Mesendoderm (in vitro differentiated cells): Measurements from ENCODE around the gene PKD1.
"Not testable (repeated sequence)": the region's sequence is repeated elsewhere in the genome, so short reads cannot be mapped to it uniquely, and the experiment has no call there.

Experiments used
- DNase-seq: peaks from one replicate; pipeline ENCODE4 v3.0.0; 2013
- H2AK5ac ChIP-seq: 2 replicates; pipeline ENCODE4 v1.6.1; 2013; ENCODE audit warnings: low read length, inconsistent platforms
- H2BK120ac ChIP-seq: 2 replicates; pipeline ENCODE4 v1.6.1; 2013; ENCODE audit warnings: low read depth, mild to moderate bottlenecking, low read length, moderate library complexity, mixed read lengths
- H2BK15ac ChIP-seq: replicated peaks from 2 replicates; pipeline ENCODE4 v1.6.1; 2013; ENCODE audit warnings: low read depth, mild to moderate bottlenecking, moderate library complexity
- H2BK5ac ChIP-seq: 2 replicates; pipeline ENCODE4 v1.6.1; 2013; ENCODE audit warnings: low read length, inconsistent platforms
- H3K18ac ChIP-seq: 2 replicates; pipeline ENCODE4 v1.6.1; 2013; ENCODE audit warnings: mild to moderate bottlenecking, low read length, mixed read lengths
- H3K23ac ChIP-seq: one replicate; pipeline ENCODE4 v1.6.1; 2013; ENCODE audit warnings: low read length
- H3K27ac ChIP-seq: 2 replicates; pipeline ENCODE4 v1.5.1; 2013; ENCODE audit warnings: low read depth, mild to moderate bottlenecking, inconsistent platforms, low read length, moderate library complexity
- H3K27me3 ChIP-seq: 2 replicates; pipeline ENCODE4 v1.6.1; 2013; ENCODE audit warnings: low read length, control low read depth, mild to moderate bottlenecking, inconsistent platforms; ENCODE audit not compliant: insufficient read depth, poor library complexity
- H3K36me3 ChIP-seq: 2 replicates; pipeline ENCODE4 v1.6.1; 2013; ENCODE audit warnings: low read length, inconsistent platforms; ENCODE audit not compliant: control insufficient read depth, insufficient read depth
- H3K4ac ChIP-seq: one replicate; pipeline ENCODE4 v1.6.1; 2013; ENCODE audit warnings: low read depth, mild to moderate bottlenecking, low read length, moderate library complexity
- H3K4me1 ChIP-seq: 2 replicates; pipeline ENCODE4 v1.6.1; 2013; ENCODE audit warnings: low read depth, low read length, inconsistent platforms; ENCODE audit not compliant: control insufficient read depth
- H3K4me2 ChIP-seq: 2 replicates; pipeline ENCODE4 v1.6.1; 2013; ENCODE audit warnings: low read length
- H3K4me3 ChIP-seq: 2 replicates; pipeline ENCODE4 v1.5.1; 2013; ENCODE audit warnings: mild to moderate bottlenecking, low read length
- H3K56ac ChIP-seq: one replicate; pipeline ENCODE4 v1.6.1; 2013; ENCODE audit warnings: low read length
- H3K79me1 ChIP-seq: 2 replicates; pipeline ENCODE4 v1.6.1; 2013; ENCODE audit warnings: low read length, inconsistent platforms
- H3K79me2 ChIP-seq: 2 replicates; pipeline ENCODE4 v1.6.1; 2013; ENCODE audit warnings: mild to moderate bottlenecking, low read length; ENCODE audit not compliant: control insufficient read depth, insufficient read depth
- H3K9ac ChIP-seq: 2 replicates; pipeline ENCODE4 v1.6.1; 2013; ENCODE audit warnings: low read length, inconsistent platforms
- H4K5ac ChIP-seq: one replicate; pipeline ENCODE4 v1.6.1; 2013; ENCODE audit warnings: low read length
- H4K8ac ChIP-seq: one replicate; pipeline ENCODE4 v1.6.1; 2013; ENCODE audit warnings: low read depth, mild to moderate bottlenecking, control low read depth, low read length, moderate library complexity
- WGBS: extraction: QIAGEN DNeasy Blood & Tissue Kit; methylation state at CpG from one replicate; pipeline ENCODE4 v1.1.7; 2013; ENCODE audit warnings: low lambda C conversion rate, missing lambda C conversion rate; ENCODE audit not compliant: insufficient coverage; ENCODE audit errors: extremely low coverage; 5-methylcytosine and 5-hydroxymethylcytosine counted together

The PKD1 gene

GRCh38 chr16:2135071-2135470 lies 627 bp downstream of the PKD1 start:
- not testable (repeated sequence) for H3K4me3 ChIP-seq

DNA sequence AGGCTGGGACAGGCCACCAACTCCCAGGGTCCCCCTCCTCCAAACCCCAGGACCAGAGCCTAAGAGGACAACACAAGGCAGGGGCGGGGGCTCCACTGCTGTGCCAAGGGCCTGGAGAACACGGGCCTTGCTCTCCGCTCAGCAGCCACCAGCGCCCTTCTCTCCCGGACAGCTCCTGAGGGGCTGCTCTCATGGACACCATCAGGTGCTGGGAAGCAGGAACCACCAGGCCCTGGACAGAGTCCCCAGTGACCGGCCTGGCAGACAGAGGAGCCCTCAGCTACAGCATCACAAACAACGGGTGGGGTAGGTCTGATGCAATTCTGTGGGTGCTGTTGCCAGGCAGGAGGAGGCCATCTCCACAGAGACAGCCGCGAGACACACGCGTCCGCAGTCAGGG lies 1.9 kb downstream of the PKD1 start:
- H3K4me3 ChIP-seq, H3K23ac ChIP-seq, DNase-seq: not testable (repeated sequence)

More at GRCh38 chr16:2135071-2135470, 627 bp downstream of the PKD1 start:
- H4K8ac ChIP-seq, H3K27me3 ChIP-seq, H2BK5ac ChIP-seq, DNase-seq, H3K4me1 ChIP-seq, H3K23ac ChIP-seq, H3K79me2 ChIP-seq, H3K4me2 ChIP-seq, H3K18ac ChIP-seq, H3K27ac ChIP-seq, H2AK5ac ChIP-seq, H3K79me1 ChIP-seq, H4K5ac ChIP-seq, H3K4ac ChIP-seq, H2BK15ac ChIP-seq, H3K36me3 ChIP-seq, H2BK120ac ChIP-seq: not testable (repeated sequence)
- WGBS, result no CpG with 5 or more reads among the region's 42 CpGs
- Histone ChIP-seq H3K9ac (peak overlapping the region; percentile 42), H3K56ac (peak overlapping the region; percentile 34)

GRCh38 chr16:2129890-2130447 lies 5.7 kb downstream of the PKD1 start:
- not testable (repeated sequence) for H2BK5ac ChIP-seq, H3K27ac ChIP-seq, H2BK120ac ChIP-seq, H3K36me3 ChIP-seq, H3K18ac ChIP-seq, DNase-seq, H3K4ac ChIP-seq, H3K79me2 ChIP-seq, H3K23ac ChIP-seq, H4K8ac ChIP-seq, H3K56ac ChIP-seq, H2AK5ac ChIP-seq, H2BK15ac ChIP-seq, H3K9ac ChIP-seq, H3K4me3 ChIP-seq, H3K79me1 ChIP-seq, H3K27me3 ChIP-seq, H4K5ac ChIP-seq, H3K4me1 ChIP-seq, H3K4me2 ChIP-seq
- no CpG with 5 or more reads among the region's 22 CpGs for WGBS

More for the DNA sequence above, 1.9 kb downstream of the PKD1 start:
- H4K8ac ChIP-seq, H3K36me3 ChIP-seq, H2BK120ac ChIP-seq, H4K5ac ChIP-seq, H3K79me2 ChIP-seq, H3K4ac ChIP-seq, H3K4me2 ChIP-seq, H3K79me1 ChIP-seq, H2AK5ac ChIP-seq, H3K27ac ChIP-seq, H2BK15ac ChIP-seq, H2BK5ac ChIP-seq, H3K27me3 ChIP-seq, H3K56ac ChIP-seq, H3K18ac ChIP-seq, H3K9ac ChIP-seq, H3K4me1 ChIP-seq: not testable (repeated sequence)
- WGBS, result no CpG with 5 or more reads among the region's 12 CpGs

DNA sequence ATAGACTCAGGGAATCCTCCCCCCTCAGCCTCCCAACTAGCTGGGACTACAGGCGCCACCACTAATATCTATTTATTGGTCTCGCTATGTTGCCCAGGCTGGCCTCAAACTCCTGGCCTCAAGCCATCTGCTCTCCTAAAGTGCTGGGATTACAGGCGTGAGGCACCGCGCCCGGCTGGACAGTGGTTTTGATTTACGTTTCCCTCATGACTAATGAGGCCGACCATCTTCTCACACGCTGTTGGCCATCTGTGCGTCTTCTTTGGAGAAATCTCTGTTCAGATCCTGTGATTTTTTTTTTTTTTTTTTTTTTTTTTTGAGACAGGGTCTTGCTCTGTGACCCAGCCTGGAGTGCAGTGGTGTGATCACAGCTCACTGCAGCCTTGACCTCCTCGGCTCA lies 6.4 kb downstream of the PKD1 start:
- H4K5ac ChIP-seq, H3K27ac ChIP-seq, H2AK5ac ChIP-seq, H3K4me1 ChIP-seq, H3K9ac ChIP-seq, H3K36me3 ChIP-seq, DNase-seq, H2BK5ac ChIP-seq, H3K4me2 ChIP-seq, H3K79me2 ChIP-seq, H2BK15ac ChIP-seq, H3K18ac ChIP-seq, H2BK120ac ChIP-seq, H3K4ac ChIP-seq, H4K8ac ChIP-seq, H3K79me1 ChIP-seq, H3K23ac ChIP-seq, H3K56ac ChIP-seq, H3K4me3 ChIP-seq, H3K27me3 ChIP-seq: not testable (repeated sequence)
- WGBS, result no CpG with 5 or more reads among the region's 11 CpGs

GRCh38 chr16:2127630-2128280 lies 7.9 kb downstream of the PKD1 start:
- H3K27me3 ChIP-seq, H3K27ac ChIP-seq, H3K4me2 ChIP-seq, H3K4me3 ChIP-seq, H4K8ac ChIP-seq, H3K9ac ChIP-seq, H3K23ac ChIP-seq, H3K79me2 ChIP-seq, H2AK5ac ChIP-seq, H2BK5ac ChIP-seq, H3K79me1 ChIP-seq, H3K56ac ChIP-seq, H3K18ac ChIP-seq, H4K5ac ChIP-seq, H3K4me1 ChIP-seq, H3K4ac ChIP-seq, H3K36me3 ChIP-seq, H2BK15ac ChIP-seq, H2BK120ac ChIP-seq: not testable (repeated sequence)
- WGBS, result no CpG with 5 or more reads among the region's 3 CpGs
- peak; percentile 81 for DNase-seq
